Stimulated activated CD8-positive, alpha-beta memory T cell treated with anti-CD3 and anti-CD28 coated beads, Interleukin-2, amount 100 ng/mL, for 1 hour (primary cell): ENCODE measurements around the gene ARHGAP18.

Experiments
- DNase-seq, 2 donors: peaks; one replicate each; pipeline ENCODE4 v3.0.0-alpha.2; 2020; ENCODE audit warnings: low read depth in 2 of 2

Gene ARHGAP18

GRCh38 chr6:129709769-129710449, at the start of gene ARHGAP18:
TSS of gene ARHGAP18 (minus strand) at chr6:129710177. CDS start at chr6:129710136, 41 bp downstream.
- peak; percentile 42 to 50 for DNase-seq

GRCh38 chr6:129755787-129756186, 45.8 kb upstream of the ARHGAP18 start:
- no peak for DNase-seq

GRCh38 chr6:129754750-129755149, 44.8 kb upstream of the ARHGAP18 start:
- no peak for DNase-seq

GRCh38 chr6:129753422-129753821, 43.4 kb upstream of the ARHGAP18 start:
- no peak for DNase-seq

- DNase-seq: no peak
These were observed 41.4 kb upstream of the ARHGAP18 start for GRCh38 chr6:129751384-129751783.

GRCh38 chr6:129750360-129750759, 40.4 kb upstream of the ARHGAP18 start:
- DNase-seq: no peak

GRCh38 chr6:129749749-129750120, 39.8 kb upstream of the ARHGAP18 start:
- no peak for DNase-seq

GRCh38 chr6:129748901-129749748, 39.1 kb upstream of the ARHGAP18 start:
- no peak for DNase-seq

- DNase-seq: peak in 1 of 2 donors; percentile 9
These were observed 38.4 kb upstream of the ARHGAP18 start for GRCh38 chr6:129748212-129748900.

GRCh38 chr6:129747588-129748112, 37.7 kb upstream of the ARHGAP18 start:
- no peak for DNase-seq

- DNase-seq: no peak
These were observed 34.9 kb upstream of the ARHGAP18 start for GRCh38 chr6:129744880-129745237.

- no peak for DNase-seq
These were observed 34.4 kb upstream of the ARHGAP18 start for GRCh38 chr6:129744201-129744879.

- no peak for DNase-seq
These were observed 30.0 kb upstream of the ARHGAP18 start for GRCh38 chr6:129740013-129740412.

GRCh38 chr6:129736105-129736504, 26.1 kb upstream of the ARHGAP18 start:
- DNase-seq: no peak

- no peak for DNase-seq
These were observed 23.3 kb upstream of the ARHGAP18 start for GRCh38 chr6:129733290-129733689.

- no peak for DNase-seq
These were observed 22.6 kb upstream of the ARHGAP18 start for GRCh38 chr6:129732542-129732941.

- DNase-seq: no peak
These were observed 22.1 kb upstream of the ARHGAP18 start for GRCh38 chr6:129732034-129732433.

- no peak for DNase-seq
These were observed 21.5 kb upstream of the ARHGAP18 start for GRCh38 chr6:129731428-129731827.

- no peak for DNase-seq
These were observed 20.6 kb upstream of the ARHGAP18 start for GRCh38 chr6:129730477-129731165.

- no peak for DNase-seq
These were observed 16.7 kb upstream of the ARHGAP18 start for GRCh38 chr6:129726650-129727049.

GRCh38 chr6:129725341-129725740, 15.4 kb upstream of the ARHGAP18 start:
- DNase-seq: no peak
